DND-41 (cell line): ENCODE data around the gene MMEL1.

Source experiments
- CTCF ChIP-seq: IDR thresholded peaks from 2 replicates; pipeline ENCODE4 v1.5.1; 2012; ENCODE audit warnings: borderline replicate concordance, low read length, moderate library complexity, mild to moderate bottlenecking; ENCODE audit not compliant: poor library complexity, severe bottlenecking; ENCODE audit errors: extremely low read depth
- EZH2 ChIP-seq: IDR thresholded peaks from 3 replicates; pipeline ENCODE4 v1.6.1; 2012; ENCODE audit warnings: borderline replicate concordance, low read depth, mild to moderate bottlenecking, moderate library complexity, low read length, inconsistent platforms; ENCODE audit not compliant: severe bottlenecking

GRCh38 chr1:2630498-2631135 is 2.2 kb downstream of the MMEL1 start:
- TF ChIP-seq EZH2 (no peak), CTCF (no peak)
